ENCODE measurements around the gene CRABP1. TPM values are rescaled to one million over a fixed set of nuclear protein-coding genes. Genes with fewer than 3 reads are reported as not detected.

Gene CRABP1
- total and polyA plus RNA-seq, 3 donors from 2014 or later: 0.74 to 2.4 (median 1.1) TPM

- Histone ChIP-seq H3K27me3 (no peaks in the 10 kb centered on the region), H3K4me1 (peaks cover 8% of the 10 kb centered on the region), H3K9me3 (no peaks in the 10 kb centered on the region), H3K36me3 (ENCODE audit: low read depth, missing control alignments) (no peaks in the 10 kb centered on the region), H3K4me3 (peak within 1 kb of the TSS; percentile 86 to 97), H3K27ac (peak within 1 kb of the TSS; percentile 78 to 81)
- TF ChIP-seq, protein P1, sequence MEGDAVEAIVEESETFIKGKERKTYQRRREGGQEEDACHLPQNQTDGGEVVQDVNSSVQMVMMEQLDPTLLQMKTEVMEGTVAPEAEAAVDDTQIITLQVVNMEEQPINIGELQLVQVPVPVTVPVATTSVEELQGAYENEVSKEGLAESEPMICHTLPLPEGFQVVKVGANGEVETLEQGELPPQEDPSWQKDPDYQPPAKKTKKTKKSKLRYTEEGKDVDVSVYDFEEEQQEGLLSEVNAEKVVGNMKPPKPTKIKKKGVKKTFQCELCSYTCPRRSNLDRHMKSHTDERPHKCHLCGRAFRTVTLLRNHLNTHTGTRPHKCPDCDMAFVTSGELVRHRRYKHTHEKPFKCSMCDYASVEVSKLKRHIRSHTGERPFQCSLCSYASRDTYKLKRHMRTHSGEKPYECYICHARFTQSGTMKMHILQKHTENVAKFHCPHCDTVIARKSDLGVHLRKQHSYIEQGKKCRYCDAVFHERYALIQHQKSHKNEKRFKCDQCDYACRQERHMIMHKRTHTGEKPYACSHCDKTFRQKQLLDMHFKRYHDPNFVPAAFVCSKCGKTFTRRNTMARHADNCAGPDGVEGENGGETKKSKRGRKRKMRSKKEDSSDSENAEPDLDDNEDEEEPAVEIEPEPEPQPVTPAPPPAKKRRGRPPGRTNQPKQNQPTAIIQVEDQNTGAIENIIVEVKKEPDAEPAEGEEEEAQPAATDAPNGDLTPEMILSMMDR (IDR thresholded peaks at IDR 0.05): no peak
- no peak for TF ChIP-seq POLR2A (IDR thresholded peaks at IDR 0.05)
- peak; percentile 94 for DNase-seq
- intact Hi-C loops (cut with DNase I; ENCODE audit: low total_unique reads): loop anchor here (5.0 kb wide), 1 partner anchor 138 kb away; the partner anchor contains the start of gene IREB2
- 0 to 1% methylated on average over 30 to 55 of the region's 55 CpGs for WGBS, 2 donors
Measured at GRCh38 chr15:78299101-78299930, 40.8 kb upstream of the CRABP1 start, which contains the start of gene SKIC8. SKIC8 (minus strand) TSS chr15:78299609; CDS start chr15:78295686, 3,923 bp downstream.

- DNase-seq: no peak
- no peak overlapping the region for H3K4me3 ChIP-seq
- H3K27me3 ChIP-seq: no peaks in the 10 kb centered on the region
- TF ChIP-seq, protein P1 (IDR thresholded peaks at IDR 0.05): no peak
- TF ChIP-seq POLR2A (IDR thresholded peaks at IDR 0.05): no peak
- peaks cover 8% of the 10 kb centered on the region for H3K4me1 ChIP-seq
- H3K9me3 ChIP-seq: no peaks in the 10 kb centered on the region
- H3K36me3 ChIP-seq (ENCODE audit: low read depth, missing control alignments): no peaks in the 10 kb centered on the region
- no peak overlapping the region for H3K27ac ChIP-seq
- intact Hi-C loops (cut with DNase I; ENCODE audit: low total_unique reads): no loop called here
Measured at GRCh38 chr15:78301326-78301725, 38.8 kb upstream of the CRABP1 start.

GRCh38 chr15:78301828-78302227 lies 38.3 kb upstream of the CRABP1 start:
- 43 to 45% methylated on average over 3 of the region's 3 CpGs for WGBS, 2 donors
- Histone ChIP-seq H3K36me3 (ENCODE audit: low read depth, missing control alignments) (no peaks in the 10 kb centered on the region), H3K4me3 (no peak overlapping the region), H3K4me1 (peaks cover 8% of the 10 kb centered on the region), H3K27ac (no peak overlapping the region), H3K27me3 (no peaks in the 10 kb centered on the region), H3K9me3 (no peaks in the 10 kb centered on the region)
- no peak for DNase-seq
- intact Hi-C loops (cut with DNase I; ENCODE audit: low total_unique reads): no loop called here
- TF ChIP-seq, protein P1 (IDR thresholded peaks at IDR 0.05): no peak
- TF ChIP-seq POLR2A (IDR thresholded peaks at IDR 0.05): no peak

- no peak overlapping the region for H3K27ac ChIP-seq
- no peaks in the 10 kb centered on the region for H3K27me3 ChIP-seq
- TF ChIP-seq, protein P1 (IDR thresholded peaks at IDR 0.05): no peak
- TF ChIP-seq POLR2A (IDR thresholded peaks at IDR 0.05): no peak
- WGBS, 2 donors: 67% methylated on average over 5 of the region's 5 CpGs
- intact Hi-C loops (cut with DNase I; ENCODE audit: low total_unique reads): no loop called here
- H3K4me3 ChIP-seq: no peak overlapping the region
- no peak for DNase-seq
- H3K9me3 ChIP-seq: no peaks in the 10 kb centered on the region
- peaks cover 8% of the 10 kb centered on the region for H3K4me1 ChIP-seq
- H3K36me3 ChIP-seq (ENCODE audit: low read depth, missing control alignments): no peaks in the 10 kb centered on the region
Measured at GRCh38 chr15:78302579-78303312, 37.4 kb upstream of the CRABP1 start.
